HepG2 (cell line): Measurements from ENCODE around the gene ZNF771. TPM values are rescaled to one million over a fixed set of nuclear protein-coding genes. Genes with fewer than 3 reads are reported as not detected.
A peak's percentile ranks its signal among the peaks of the same experiment; 100 is the strongest.

Experiments used
- AGO2 ChIP-seq: fragments of 200-400 bp; formaldehyde crosslinking; optimal IDR thresholded peaks from 2 replicates; pipeline ENCODE3; 2017; ENCODE audit warnings: mild to moderate bottlenecking, low read depth, low read length, moderate library complexity
- ARHGAP35 ChIP-seq: sonication (generic); formaldehyde crosslinking; IDR thresholded peaks from 2 replicates; pipeline ENCODE4 v1.9.0; 2022; ENCODE audit warnings: mild to moderate bottlenecking, inconsistent platforms, moderate library complexity, missing genetic modification reagents, borderline replicate concordance
- ATF1 ChIP-seq: IDR thresholded peaks from 2 replicates; pipeline ENCODE4 v1.6.1; 2016; ENCODE audit warnings: mild to moderate bottlenecking, control low read depth
- CBX1 ChIP-seq: IDR thresholded peaks from one replicate; pipeline ENCODE4 v1.6.1; 2016; ENCODE audit warnings: antibody characterized with exemption, low read depth
- CBX5 ChIP-seq: sonication (generic); formaldehyde crosslinking; IDR thresholded peaks from 2 replicates; pipeline ENCODE4 v1.4.0; 2020; ENCODE audit warnings: missing genetic modification reagents, borderline replicate concordance
- KAT8 ChIP-seq: IDR thresholded peaks from 2 replicates; pipeline ENCODE4 v1.6.1; 2016; ENCODE audit warnings: missing genetic modification reagents, missing compliant biosample characterization
- MYNN ChIP-seq: sonication (generic); formaldehyde crosslinking; IDR thresholded peaks from 2 replicates; pipeline ENCODE4 v1.4.0; 2020; ENCODE audit warnings: mild to moderate bottlenecking, low read depth, missing genetic modification reagents
- SRSF4 ChIP-seq: fragments of 200-400 bp; formaldehyde crosslinking; IDR thresholded peaks from one replicate; pipeline ENCODE4 v1.6.1; 2018; ENCODE audit warnings: mild to moderate bottlenecking, low read depth, low read length, moderate library complexity; ENCODE audit not compliant: poor library complexity, severe bottlenecking
- ZBTB2 ChIP-seq: sonication (generic); formaldehyde crosslinking; IDR thresholded peaks from 2 replicates; pipeline ENCODE4 v1.8.0; 2022; ENCODE audit warnings: low read depth, missing genetic modification reagents
- ZEB1 ChIP-seq: IDR thresholded peaks from 2 replicates; pipeline ENCODE4 v1.6.1; 2012; ENCODE audit warnings: mild to moderate bottlenecking, low read depth, inconsistent platforms; ENCODE audit not compliant: insufficient replicate concordance
- ZIK1 ChIP-seq: sonication (generic); formaldehyde crosslinking; IDR thresholded peaks from 2 replicates; pipeline ENCODE4 v1.5.0; 2020; ENCODE audit warnings: mild to moderate bottlenecking, low read depth, missing genetic modification reagents, borderline replicate concordance
- ZNF234 ChIP-seq: sonication (generic); formaldehyde crosslinking; conservative IDR thresholded peaks from 2 replicates; pipeline ENCODE4 v1.5.1; 2020; ENCODE audit warnings: mild to moderate bottlenecking, missing genetic modification reagents
- ZNF264 ChIP-seq: sonication (generic); formaldehyde crosslinking; IDR thresholded peaks from 2 replicates; pipeline ENCODE4 v1.4.0; 2020; ENCODE audit warnings: missing genetic modification reagents
- ZNF724P ChIP-seq: sonication (generic); formaldehyde crosslinking; IDR thresholded peaks from 2 replicates; pipeline ENCODE4 v1.8.0; 2022; ENCODE audit warnings: missing genetic modification reagents, borderline replicate concordance
- ZSCAN29 ChIP-seq: sonication (generic); formaldehyde crosslinking; conservative IDR thresholded peaks from 2 replicates; pipeline ENCODE4 v1.4.0; 2020; ENCODE audit warnings: mild to moderate bottlenecking, missing genetic modification reagents
- polyA plus RNA-seq, 8 experiments: library from polyadenylated mRNA; depleted of rRNA in 3 of 8; stranded (reverse) in 7 of 8; unstranded in 1 of 8; fragments of >200 nt; fragmentation: Illumina TruSeq in 4 of 8; extraction: Trizol in 4 of 8; gene quantifications; 2 replicates each; pipeline versions ENCODE4 v1.2.1 to v1.2.3, GENCODE V29; 2011 to 2016; ENCODE audit warnings: low read depth in 4 of 8, missing spikeins in 1 of 8, mixed read lengths in 1 of 8; ENCODE audit not compliant: insufficient read depth in 1 of 8
- total RNA-seq, 5 experiments: library from RNA; depleted of rRNA; stranded (reverse); fragments of >200 nt; fragmentation: Illumina TruSeq; extraction: Trizol; gene quantifications; 2 replicates each; pipeline ENCODE4 v1.2.3, GENCODE V29; 2016; ENCODE audit warnings: low read depth in 1 of 5
- TF ChIP-seq, protein P1 (sequence below): sonication (generic); formaldehyde crosslinking; IDR thresholded peaks from 2 replicates; pipeline ENCODE4 v1.4.0; 2020; ENCODE audit warnings: missing genetic modification reagents, borderline replicate concordance
- TF ChIP-seq, protein P2 (sequence below): sonication (generic); formaldehyde crosslinking; IDR thresholded peaks from 2 replicates; pipeline ENCODE4 v1.4.0; 2020; ENCODE audit warnings: missing genetic modification reagents
- TF ChIP-seq, protein P3 (sequence below): sonication (generic); formaldehyde crosslinking; IDR thresholded peaks from 2 replicates; pipeline ENCODE4 v1.5.1; 2020; ENCODE audit warnings: missing genetic modification reagents, mild to moderate bottlenecking, borderline replicate concordance

ZNF771 gene
- total and polyA plus RNA-seq, 2 of the 13 experiments (the other 11 are each of a cell fraction or from before 2014, with no cell fraction given): 5.0 to 11.8 TPM

GRCh38 chr16:30407102-30407803, at the start of gene ZNF771 (continued):
- TF ChIP-seq AGO2: peak; percentile 85
- TF ChIP-seq, protein P1, sequence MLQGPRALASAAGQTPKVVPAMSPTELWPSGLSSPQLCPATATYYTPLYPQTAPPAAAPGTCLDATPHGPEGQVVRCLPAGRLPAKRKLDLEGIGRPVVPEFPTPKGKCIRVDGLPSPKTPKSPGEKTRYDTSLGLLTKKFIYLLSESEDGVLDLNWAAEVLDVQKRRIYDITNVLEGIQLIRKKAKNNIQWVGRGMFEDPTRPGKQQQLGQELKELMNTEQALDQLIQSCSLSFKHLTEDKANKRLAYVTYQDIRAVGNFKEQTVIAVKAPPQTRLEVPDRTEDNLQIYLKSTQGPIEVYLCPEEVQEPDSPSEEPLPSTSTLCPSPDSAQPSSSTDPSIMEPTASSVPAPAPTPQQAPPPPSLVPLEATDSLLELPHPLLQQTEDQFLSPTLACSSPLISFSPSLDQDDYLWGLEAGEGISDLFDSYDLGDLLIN (CRISPR knock-in tag): no peak; the same call in 1 of the 2 replicates
- TF ChIP-seq ZNF724P (CRISPR knock-in tag): peak; percentile 92; the same call in 1 of the 2 replicates
- peak; percentile 55 for TF ChIP-seq ZSCAN29
- 0 out of 2 replicates have a peak, but pooled peaks have one; percentile 78 for TF ChIP-seq ZNF234 (CRISPR knock-in tag)
- TF ChIP-seq ZNF264 (CRISPR knock-in tag): 0 out of 2 replicates have a peak, but pooled peaks have one; percentile 45
- TF ChIP-seq SRSF4: no peak
- no peak for TF ChIP-seq ATF1
- peak; percentile 37; the same call in 1 of the 2 replicates for TF ChIP-seq ARHGAP35 (CRISPR knock-in tag)
- TF ChIP-seq, protein P2, sequence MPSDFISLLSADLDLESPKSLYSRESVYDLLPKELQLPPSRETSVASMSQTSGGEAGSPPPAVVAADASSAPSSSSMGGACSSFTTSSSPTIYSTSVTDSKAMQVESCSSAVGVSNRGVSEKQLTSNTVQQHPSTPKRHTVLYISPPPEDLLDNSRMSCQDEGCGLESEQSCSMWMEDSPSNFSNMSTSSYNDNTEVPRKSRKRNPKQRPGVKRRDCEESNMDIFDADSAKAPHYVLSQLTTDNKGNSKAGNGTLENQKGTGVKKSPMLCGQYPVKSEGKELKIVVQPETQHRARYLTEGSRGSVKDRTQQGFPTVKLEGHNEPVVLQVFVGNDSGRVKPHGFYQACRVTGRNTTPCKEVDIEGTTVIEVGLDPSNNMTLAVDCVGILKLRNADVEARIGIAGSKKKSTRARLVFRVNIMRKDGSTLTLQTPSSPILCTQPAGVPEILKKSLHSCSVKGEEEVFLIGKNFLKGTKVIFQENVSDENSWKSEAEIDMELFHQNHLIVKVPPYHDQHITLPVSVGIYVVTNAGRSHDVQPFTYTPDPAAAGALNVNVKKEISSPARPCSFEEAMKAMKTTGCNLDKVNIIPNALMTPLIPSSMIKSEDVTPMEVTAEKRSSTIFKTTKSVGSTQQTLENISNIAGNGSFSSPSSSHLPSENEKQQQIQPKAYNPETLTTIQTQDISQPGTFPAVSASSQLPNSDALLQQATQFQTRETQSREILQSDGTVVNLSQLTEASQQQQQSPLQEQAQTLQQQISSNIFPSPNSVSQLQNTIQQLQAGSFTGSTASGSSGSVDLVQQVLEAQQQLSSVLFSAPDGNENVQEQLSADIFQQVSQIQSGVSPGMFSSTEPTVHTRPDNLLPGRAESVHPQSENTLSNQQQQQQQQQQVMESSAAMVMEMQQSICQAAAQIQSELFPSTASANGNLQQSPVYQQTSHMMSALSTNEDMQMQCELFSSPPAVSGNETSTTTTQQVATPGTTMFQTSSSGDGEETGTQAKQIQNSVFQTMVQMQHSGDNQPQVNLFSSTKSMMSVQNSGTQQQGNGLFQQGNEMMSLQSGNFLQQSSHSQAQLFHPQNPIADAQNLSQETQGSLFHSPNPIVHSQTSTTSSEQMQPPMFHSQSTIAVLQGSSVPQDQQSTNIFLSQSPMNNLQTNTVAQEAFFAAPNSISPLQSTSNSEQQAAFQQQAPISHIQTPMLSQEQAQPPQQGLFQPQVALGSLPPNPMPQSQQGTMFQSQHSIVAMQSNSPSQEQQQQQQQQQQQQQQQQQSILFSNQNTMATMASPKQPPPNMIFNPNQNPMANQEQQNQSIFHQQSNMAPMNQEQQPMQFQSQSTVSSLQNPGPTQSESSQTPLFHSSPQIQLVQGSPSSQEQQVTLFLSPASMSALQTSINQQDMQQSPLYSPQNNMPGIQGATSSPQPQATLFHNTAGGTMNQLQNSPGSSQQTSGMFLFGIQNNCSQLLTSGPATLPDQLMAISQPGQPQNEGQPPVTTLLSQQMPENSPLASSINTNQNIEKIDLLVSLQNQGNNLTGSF (CRISPR knock-in tag): peak; percentile 27; the same call in 1 of the 2 replicates
- TF ChIP-seq MYNN: peak; percentile 85; the same call in 1 of the 2 replicates
- TF ChIP-seq, protein P3, sequence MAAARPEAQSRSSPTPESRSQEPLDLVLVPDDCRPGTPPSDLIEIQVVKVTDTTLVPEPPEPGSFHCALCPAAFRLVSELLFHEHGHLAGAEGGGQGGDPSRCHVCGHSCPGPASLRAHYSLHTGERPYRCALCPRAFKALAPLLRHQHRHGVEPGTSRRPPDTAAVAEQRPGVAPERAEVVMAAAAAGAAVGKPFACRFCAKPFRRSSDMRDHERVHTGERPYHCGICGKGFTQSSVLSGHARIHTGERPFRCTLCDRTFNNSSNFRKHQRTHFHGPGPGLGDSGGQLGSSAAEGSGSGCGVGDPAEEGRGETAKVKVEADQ (CRISPR knock-in tag): peak; percentile 96
- no peak for TF ChIP-seq ZEB1
- no peak for TF ChIP-seq CBX1
- TF ChIP-seq KAT8 (CRISPR knock-in tag): peak; percentile 77
- TF ChIP-seq ZIK1 (CRISPR knock-in tag): peak; percentile 64; the same call in 1 of the 2 replicates
- TF ChIP-seq ZBTB2: peak; percentile 73; the same call in 1 of the 2 replicates
- TF ChIP-seq CBX5: no peak; the same call in 1 of the 2 replicates
